GOT3 (cell line): ENCODE data around the gene ABHD6.
"Not testable (repeated sequence)": the region's sequence is repeated elsewhere in the genome, so short reads cannot be mapped to it uniquely, and the experiment has no call there.

Source experiments
- DNase-seq: peaks from one replicate; lab custom pipeline; 2025; ENCODE audit warnings: mixed read lengths; lab: John Stamatoyannopoulos, UW

Gene ABHD6

GRCh38 chr3:58237238-58237940, at the start of gene ABHD6:
TSS of gene ABHD6 (plus strand) at chr3:58237792. CDS start at chr3:58256587, 18,795 bp downstream.
- peak; percentile 57 for DNase-seq

- DNase-seq, result no peak
Measured at GRCh38 chr3:58188173-58188564, 49.4 kb upstream of the ABHD6 start.

GRCh38 chr3:58188921-58189451, 48.6 kb upstream of the ABHD6 start:
- no peak for DNase-seq

- DNase-seq, result no peak
Measured at GRCh38 chr3:58189691-58190090, 47.9 kb upstream of the ABHD6 start.

GRCh38 chr3:58190291-58190690, 47.3 kb upstream of the ABHD6 start:
- DNase-seq, result no peak

GRCh38 chr3:58190882-58191281, 46.7 kb upstream of the ABHD6 start:
- no peak for DNase-seq

GRCh38 chr3:58191361-58191991, 46.1 kb upstream of the ABHD6 start:
- DNase-seq, result no peak

GRCh38 chr3:58192069-58192468, 45.5 kb upstream of the ABHD6 start:
- no peak for DNase-seq

GRCh38 chr3:58193682-58194407, 43.7 kb upstream of the ABHD6 start:
- no peak for DNase-seq

- no peak for DNase-seq
Measured at GRCh38 chr3:58197588-58197987, 40.0 kb upstream of the ABHD6 start.

GRCh38 chr3:58198362-58198761, 39.2 kb upstream of the ABHD6 start:
- DNase-seq, result no peak

- DNase-seq, result no peak
Measured at GRCh38 chr3:58198804-58199203, 38.8 kb upstream of the ABHD6 start.

GRCh38 chr3:58200121-58200709, 37.4 kb upstream of the ABHD6 start:
- no peak for DNase-seq

GRCh38 chr3:58200846-58201355, 36.7 kb upstream of the ABHD6 start:
- DNase-seq, result no peak

GRCh38 chr3:58201451-58201850, 36.1 kb upstream of the ABHD6 start:
- DNase-seq, result not testable (repeated sequence)

GRCh38 chr3:58202917-58203360, 34.7 kb upstream of the ABHD6 start:
- no peak for DNase-seq

GRCh38 chr3:58203541-58203940, 34.1 kb upstream of the ABHD6 start:
- no peak for DNase-seq

- DNase-seq, result no peak
Measured at GRCh38 chr3:58204720-58205119, 32.9 kb upstream of the ABHD6 start.

GRCh38 chr3:58205981-58206380, 31.6 kb upstream of the ABHD6 start:
- no peak for DNase-seq

- no peak for DNase-seq
Measured at GRCh38 chr3:58206406-58207011, 31.1 kb upstream of the ABHD6 start.

GRCh38 chr3:58207954-58208353, 29.6 kb upstream of the ABHD6 start:
- DNase-seq, result no peak

GRCh38 chr3:58209933-58210332, 27.7 kb upstream of the ABHD6 start:
- DNase-seq, result no peak
